Activated naive CD4-positive, alpha-beta T cell treated with anti-CD3 and anti-CD28 coated beads, Interleukin-2, amount 50 U/mL, for 16 hours (primary cell): ENCODE data around the gene LDLRAD1.
"Not testable (repeated sequence)": the region's sequence is repeated elsewhere in the genome, so short reads cannot be mapped to it uniquely, and the experiment has no call there.

Experiments
- DNase-seq: peaks from one replicate; pipeline ENCODE4 v3.0.0-alpha.2; 2020

Gene LDLRAD1

DNA sequence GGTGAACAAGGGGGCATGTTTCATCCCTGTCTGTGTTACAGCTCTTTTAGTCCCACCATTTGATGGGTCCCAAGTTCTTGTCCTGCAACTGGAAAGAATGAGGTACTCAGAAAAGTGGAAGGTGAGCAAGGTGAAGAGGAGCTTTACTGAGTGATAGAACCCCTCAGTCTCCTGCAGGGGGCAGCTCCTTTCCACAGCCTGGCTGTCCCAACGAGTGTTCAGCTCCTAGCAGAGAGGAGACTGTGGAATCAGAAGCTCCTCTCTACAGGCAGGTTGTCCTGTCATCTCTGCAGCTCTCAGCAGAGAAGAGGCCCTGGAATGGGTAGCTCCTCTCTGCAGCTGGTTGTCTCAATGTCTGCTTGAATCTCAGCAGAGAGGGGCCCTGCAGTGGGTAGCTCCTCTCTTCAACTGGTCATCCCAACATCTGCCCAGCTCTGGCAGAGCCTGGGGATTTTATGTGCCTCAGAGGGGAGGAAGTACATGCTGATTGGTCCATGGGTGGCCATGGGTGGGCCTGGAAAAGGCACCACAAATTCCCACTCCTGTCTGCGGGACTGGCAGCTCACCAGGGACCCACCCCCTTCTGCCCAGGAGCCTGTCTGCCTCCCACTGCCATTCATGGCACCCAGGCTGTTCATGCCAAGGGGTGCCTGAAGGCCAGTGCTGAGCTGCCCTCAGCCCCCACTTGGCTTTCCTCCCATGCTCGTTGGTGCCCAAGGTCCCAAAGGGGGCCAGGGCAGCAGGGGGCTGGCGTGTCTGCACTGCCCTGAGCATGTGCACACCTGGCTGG lies 25.7 kb downstream of the LDLRAD1 start:
- DNase-seq, result no peak

DNA sequence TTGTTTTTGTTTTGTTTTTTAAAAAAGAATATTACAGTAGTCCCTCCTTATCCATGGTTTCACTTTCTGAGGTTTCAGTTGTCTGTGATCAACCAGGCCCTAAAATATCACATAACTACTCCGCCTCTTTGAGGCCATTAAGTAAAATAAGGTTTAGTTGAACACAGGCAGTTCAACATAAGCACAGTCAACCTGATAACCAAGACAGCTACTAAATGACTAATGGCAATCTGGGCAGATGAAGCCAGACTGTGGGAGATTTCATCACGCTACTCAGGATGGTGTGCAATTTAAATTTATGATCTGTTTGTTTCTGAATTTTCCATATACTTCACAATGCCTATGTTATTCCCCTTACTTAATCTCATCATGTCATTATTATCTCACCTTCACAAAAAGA lies 30.1 kb downstream of the LDLRAD1 start:
- DNase-seq, result no peak

DNA sequence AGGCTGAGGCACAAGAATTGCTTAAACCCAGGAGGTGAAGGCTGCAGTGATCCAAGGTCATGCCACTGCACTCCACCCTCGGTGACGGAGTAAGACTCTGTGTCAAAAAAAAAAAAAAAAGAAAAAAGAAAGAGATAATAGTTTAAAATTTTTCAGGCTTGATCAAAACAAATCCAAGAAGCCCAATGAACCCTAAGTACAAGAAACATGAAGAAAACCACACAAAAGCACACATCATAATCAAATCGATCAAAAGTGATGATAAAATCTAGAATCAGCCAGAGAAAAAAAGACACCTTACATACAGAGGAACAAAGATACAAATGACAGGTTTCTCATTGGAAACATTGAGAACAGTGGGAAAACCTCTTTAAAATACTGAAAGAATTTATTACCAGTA lies 31.5 kb downstream of the LDLRAD1 start:
- no peak for DNase-seq

DNA sequence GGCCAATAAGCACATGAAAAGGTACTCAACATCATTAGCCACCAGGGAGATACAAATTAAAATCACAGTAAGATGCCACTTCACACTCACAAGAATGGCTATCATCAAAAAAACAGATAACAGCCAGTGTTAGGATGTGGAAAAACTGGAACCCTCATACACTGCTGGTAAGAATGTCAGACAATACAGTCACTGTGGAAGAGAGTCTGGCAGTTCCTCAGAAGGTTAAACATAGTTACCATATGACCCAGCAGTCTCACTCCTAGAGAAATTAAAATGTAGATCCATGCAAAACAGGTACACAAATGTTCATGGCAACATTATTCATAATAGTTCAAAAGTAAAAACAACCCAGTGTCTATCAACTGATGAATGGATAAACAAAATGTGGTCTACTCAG lies 33.3 kb downstream of the LDLRAD1 start:
- DNase-seq, result no peak

DNA sequence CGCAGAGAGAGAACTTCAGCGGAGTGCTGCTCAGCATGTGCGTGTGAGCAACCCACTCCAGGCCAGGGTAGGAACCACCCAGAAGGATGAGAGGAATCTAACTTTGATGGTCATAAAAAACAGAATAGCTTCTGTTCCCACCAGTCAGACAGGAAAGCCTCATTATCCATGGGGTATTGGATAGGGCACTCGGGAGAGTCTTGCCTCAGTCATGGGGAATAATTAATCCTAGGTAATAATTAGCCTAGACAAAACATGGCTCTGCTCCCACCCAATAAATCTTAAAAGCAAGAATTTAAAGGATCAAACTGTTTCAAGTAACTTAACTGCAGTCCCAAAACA lies 35.3 kb downstream of the LDLRAD1 start:
- no peak for DNase-seq

DNA sequence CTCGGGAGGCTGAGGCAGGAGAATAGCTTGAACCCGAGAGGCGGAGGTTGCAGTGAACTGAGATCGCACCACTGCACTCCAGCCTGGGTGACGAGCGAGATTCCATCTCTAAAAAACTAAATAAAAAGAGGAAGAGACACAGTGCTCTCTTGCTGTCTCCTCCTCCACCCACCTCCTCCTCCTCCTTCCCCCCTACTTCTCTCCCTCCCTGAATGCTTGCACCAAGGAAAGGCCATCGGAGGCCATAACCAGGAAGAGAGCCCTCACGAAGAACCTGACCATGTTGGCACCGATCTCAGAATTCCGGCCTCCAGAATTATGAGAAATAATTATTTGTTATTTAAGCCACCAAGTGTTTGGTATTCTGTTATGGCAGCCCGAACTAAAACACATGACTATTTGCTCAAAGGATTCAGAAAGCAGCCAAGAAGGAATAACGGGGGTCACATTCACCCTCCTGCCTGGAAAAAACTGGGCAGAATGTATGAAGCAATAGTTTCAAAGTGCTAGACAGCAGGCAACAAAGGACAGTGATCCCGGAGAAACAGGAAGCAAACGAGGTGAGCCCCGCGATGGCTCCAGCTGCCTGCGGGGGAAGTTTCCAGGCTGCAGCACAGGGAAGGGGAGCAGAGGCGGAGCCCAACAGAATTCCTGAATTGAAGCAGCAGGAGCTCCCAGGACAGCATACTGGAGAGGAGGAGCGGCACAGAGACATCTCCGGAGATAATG lies 35.8 kb downstream of the LDLRAD1 start:
- DNase-seq, result no peak

DNA sequence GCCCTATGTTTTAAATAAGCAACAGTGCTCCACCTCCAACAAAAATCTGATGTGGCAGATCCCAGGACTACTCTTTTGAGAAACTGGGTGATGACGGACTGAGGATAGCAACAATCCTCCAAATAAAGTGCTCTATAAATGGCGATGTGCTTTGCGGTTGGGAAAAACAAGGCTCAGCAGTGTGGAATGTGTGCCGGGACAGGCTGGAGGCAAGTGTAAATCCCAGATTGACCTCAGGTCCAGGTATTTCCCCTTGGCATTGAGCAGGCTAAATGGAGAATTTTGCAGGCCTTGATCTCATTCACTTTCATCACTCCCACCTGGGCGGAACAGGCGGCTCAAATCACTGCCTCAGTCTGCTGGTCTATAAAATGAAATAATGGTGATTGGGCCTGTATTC lies 36.8 kb downstream of the LDLRAD1 start:
- no peak for DNase-seq

DNA sequence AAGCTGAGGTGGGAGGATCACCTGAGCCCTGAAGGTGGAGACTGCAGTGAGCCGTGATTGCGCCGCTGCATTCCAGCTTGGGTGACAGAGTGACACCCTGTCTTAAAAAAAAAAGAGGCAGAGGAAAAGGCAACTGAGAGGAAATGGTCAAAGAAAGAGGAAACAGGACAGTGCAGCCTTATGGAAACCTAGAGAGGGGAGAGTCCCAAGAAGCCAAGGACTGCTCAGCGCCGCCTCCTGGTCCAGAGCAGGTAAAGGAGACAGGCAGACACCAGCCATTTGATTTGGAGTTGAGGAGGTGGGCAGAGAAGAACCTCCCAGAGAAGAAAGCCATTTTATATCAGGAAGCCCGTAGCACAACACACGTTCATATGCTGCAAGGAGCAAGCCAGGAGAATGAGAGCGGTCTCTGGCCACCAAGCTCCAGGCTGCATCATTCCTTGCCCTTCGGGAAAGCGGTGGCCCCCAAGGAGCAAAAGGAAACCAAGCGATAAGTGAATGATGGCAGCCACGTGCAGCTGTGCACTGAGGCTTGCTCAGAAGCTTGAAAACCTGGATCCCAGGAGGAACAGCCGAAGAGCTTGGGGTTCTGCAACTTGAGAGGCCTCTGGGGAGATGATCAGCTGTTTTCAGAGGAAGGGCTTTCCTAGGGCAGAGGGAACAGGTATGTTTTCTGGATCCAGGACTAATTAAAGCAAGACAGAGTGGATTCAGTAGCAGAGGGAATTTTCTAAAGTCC lies 38.1 kb downstream of the LDLRAD1 start:
- no peak for DNase-seq

DNA sequence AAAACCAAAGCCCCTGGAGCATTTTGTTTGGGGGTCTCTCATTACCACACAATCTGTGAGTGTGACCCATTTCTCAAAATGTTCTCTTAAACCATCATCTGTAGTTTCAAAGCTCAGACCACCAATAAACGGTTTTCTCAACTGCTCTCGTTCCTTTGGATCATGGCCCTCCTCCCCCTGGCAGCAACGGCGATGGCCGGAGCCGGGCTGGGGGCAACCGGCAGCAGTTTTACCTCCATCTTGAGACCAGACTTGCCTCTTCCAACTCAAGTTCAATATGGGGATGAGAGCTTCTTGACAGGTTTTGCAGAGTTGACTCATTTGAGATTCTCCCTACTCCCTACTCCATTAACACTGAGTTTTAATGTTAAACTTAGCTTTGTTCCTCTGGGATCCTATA lies 42.1 kb downstream of the LDLRAD1 start:
- DNase-seq, result no peak

DNA sequence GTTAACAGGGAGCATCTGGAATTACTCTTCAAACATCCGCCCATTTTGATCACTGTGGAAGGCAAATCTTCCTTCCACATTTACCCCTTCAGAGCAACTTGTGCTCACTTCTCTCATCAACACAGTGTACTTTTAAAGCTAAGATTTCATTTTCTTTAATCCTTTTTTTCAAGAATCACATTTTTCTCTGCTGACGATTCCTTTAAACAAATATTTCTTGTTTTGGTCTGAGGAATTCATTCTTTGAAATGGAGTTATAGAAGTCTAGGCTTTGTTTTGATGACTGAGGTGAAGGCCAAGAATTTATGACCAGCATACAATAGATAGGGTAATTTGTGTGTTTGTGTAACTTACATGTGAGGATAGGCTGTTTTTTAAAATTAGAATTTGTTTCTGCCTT lies 46.3 kb downstream of the LDLRAD1 start:
- DNase-seq, result no peak

DNA sequence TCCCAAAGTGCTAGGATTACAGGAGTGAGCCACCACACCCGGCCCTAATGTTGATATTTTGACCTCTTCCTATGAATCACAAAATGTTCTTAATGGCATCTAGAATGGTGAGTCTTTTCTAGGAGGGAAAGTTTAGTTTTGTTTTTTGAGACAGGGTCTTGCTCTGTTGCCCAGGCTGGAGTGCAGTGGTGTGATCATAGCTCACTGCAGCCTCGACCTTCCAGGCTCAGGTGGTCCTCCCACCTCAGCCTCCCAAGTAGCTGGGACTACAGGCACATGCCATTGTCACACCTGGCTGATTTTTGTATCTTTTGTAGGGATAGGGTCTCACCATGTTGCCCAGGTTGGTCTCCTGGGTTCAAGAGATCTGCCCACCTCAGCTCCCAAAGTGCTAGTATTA lies 48.7 kb downstream of the LDLRAD1 start:
- DNase-seq, result not testable (repeated sequence)

DNA sequence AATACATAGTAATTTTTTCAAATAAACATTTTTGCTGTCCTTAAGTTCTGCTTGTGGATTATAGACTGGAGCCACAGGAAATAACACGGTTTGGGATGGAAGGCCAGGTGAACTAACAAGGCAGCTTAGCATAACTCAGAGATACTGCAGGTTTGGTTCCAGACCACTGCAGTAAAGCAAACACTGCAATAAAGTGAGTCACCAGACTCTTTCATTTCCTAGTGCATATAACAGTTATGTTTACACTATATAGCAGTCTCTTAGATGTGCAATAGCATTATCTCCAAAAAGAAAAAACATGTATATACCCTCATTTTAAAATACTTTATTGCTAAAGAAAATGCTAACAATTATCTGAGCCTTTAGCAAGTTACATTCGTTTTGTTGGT lies 49.9 kb downstream of the LDLRAD1 start:
- no peak for DNase-seq

DNA sequence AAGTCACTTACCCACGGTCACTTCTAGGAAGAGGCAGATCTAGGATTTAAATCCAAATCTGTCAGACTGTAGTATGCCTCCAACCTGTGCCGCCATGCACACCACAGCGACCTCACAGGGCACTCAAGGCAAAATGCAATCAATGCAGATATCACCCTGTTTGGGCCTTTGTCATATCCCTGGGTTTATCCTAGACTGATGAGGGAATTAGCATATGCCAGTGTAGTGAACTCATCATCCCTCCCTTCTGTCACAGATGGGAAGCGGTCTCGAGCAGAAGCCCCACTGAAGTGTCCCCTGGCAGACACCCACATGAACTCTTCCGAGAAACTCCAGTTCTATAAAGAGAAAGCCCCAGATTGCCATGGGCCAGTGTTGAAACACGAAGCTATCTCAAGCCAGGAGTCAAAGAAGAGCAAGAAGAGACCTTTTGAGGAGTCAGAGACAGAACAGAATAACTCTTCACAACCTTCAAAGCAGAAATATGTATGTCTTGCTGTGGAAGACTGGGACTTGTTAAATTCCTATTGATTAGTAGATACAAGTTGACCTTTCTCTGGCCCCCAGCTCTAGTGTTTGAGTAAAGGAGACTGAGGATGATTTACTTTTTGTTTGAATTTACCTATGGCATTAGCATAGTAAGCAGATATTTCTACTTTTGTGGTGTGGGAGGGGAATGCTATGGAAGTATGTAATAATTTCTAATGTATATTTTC lies 50.4 kb downstream of the LDLRAD1 start:
- DNase-seq, result no peak

DNA sequence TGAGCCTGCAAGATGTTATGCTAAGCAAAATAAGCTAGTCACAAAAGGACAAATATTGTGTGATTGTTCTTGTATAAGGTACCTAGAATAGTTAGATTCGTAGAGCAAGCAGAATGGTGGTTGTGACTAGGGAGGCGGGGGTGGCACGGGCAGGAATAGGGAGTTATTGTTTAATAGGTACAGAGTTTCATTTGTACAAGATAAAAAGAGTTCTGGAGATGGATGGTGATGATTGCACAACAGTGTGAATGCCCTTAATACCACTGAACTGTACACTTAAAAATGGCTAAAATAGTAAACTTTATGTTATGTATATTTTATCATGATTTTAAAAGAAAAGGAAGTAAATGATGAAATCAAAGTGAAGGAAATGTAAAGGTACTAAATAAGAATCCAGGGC lies 51.2 kb downstream of the LDLRAD1 start:
- no peak for DNase-seq

DNA sequence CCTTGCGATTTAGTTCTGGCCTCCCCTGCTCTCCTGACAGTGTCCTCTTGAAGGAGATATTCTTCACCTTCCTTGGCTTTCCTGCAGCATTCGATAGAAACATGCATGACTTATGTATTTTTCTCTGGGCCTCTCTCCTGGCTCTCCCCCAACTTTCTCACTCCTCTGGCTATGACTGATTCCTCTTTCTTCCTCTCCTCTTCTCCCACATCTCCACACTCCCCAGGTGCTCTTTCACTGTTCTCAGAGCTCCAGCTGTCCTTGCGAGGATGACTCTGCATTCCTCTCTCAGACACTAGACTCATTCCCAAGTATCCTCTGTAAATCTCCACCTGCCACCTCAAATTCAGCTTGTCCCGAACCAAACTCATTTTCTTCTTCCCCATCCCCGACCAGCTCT lies 53.9 kb downstream of the LDLRAD1 start:
- no peak for DNase-seq

DNA sequence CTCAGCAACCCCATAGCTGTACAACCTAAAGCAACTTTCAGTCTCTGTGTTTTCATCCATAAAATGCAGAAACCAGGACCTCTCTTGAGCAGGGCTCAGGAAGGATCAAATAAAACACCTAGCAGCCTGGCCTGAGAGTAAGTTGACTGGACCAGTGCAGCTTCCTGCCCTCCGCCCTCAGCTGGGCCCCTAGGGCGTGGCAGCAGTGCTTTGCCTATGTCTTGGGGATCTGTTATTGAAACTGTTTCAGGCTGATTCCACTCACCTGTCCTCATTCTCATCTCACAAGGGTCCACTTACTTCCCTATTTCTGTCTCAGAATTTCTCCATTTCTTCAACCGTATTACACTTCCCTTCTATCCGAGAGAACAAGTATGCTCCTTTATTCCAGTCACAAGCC lies 54.5 kb downstream of the LDLRAD1 start:
- DNase-seq, result no peak

DNA sequence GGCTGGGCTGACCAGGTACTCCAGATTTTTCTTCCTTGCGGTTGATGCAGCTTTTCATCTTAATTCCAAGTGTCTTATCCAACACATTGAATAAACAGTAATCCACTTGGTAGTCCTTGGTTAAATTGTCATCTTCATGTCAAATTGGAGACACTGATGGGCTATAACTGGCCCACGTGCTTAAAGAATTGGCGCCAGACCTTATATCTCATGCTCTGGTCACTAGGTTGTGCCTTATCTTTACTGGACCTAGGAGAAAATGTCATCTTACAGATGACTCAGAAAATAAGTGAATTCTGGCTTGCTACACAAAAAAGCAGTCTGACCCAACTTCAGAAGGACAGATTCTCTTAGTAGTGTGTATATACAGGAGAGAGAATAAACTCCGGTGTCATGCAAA lies 55.6 kb downstream of the LDLRAD1 start:
- no peak for DNase-seq

DNA sequence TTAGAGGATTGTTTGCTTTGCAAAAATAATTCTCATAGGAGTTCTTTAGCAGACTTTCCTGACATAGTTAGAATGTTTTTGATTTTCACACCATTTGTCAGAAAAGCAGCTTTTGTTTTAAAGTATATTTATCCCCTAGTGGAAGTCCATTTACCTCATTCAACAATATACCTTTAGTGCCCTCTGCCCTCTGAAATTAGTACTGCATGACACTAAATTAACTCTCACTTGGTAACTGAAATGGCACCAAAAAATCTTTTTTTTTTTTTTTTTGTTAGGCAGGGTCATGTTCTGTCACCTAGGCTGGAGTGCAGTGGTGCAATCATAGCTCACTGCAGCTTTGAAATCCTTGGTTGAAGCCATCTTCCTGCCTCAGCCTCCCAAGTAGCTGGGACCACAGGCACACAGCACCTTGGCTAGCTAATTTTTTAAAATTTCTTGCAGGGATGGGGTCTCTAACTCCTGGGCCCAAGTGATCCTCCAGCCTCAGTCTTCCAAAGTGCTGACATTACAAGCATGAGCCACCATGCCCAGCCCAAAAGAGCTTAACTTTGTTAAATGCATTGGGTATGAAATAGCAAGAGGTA lies 58.2 kb downstream of the LDLRAD1 start:
- DNase-seq, result no peak
